HEK293 (cell line): Measurements from ENCODE around the gene MAGEC3.

Experiments
- CTCF ChIA-PET: fragments of 350-600 bp; formaldehyde crosslinking; extraction: SDS; loops from one replicate; lab custom pipeline; 2021; ENCODE audit warnings: antibody characterized with exemption; lab: Yijun Ruan, JAX
- POLR2A ChIA-PET: fragments of 300-600 bp; formaldehyde crosslinking; extraction: SDS; loops from one replicate; lab custom pipeline; 2020; ENCODE audit warnings: antibody characterized with exemption, inconsistent platforms; lab: Yijun Ruan, JAX
- H3K27ac ChIP-seq: fragments of 200-500 bp; sonication (Bioruptor generic); 2 replicates; pipeline ENCODE4 v1.5.1; 2014; ENCODE audit warnings: low read depth, low read length, control low read depth, inconsistent platforms; ENCODE audit errors: extremely low read depth
- H3K36me3 ChIP-seq, 2 experiments: fragments of 200-500 bp in 1 of 2; sonication (Bioruptor generic) in 1 of 2; 1 replicate in 1 of 2; 2 replicates in 1 of 2; pipeline ENCODE4 v1.5.1; 2014 to 2017; ENCODE audit warnings: inconsistent platforms in 2 of 2, low read length in 2 of 2; ENCODE audit not compliant: control insufficient read depth in 2 of 2, insufficient read depth in 1 of 2
- H3K4me1 ChIP-seq: fragments of 200-500 bp; sonication (Bioruptor generic); 2 replicates; pipeline ENCODE4 v1.5.1; 2014; ENCODE audit warnings: mild to moderate bottlenecking, low read length, inconsistent platforms; ENCODE audit not compliant: control insufficient read depth, insufficient read depth
- H3K4me3 ChIP-seq: 2 replicates; pipeline ENCODE4 v1.5.1; 2011; ENCODE audit warnings: low read depth, mild to moderate bottlenecking, control low read depth, low read length, moderate library complexity
- H3K9me3 ChIP-seq: fragments of 200-500 bp; sonication (Bioruptor generic); 2 replicates; pipeline ENCODE4 v1.5.1; 2014; ENCODE audit warnings: low read depth, low read length, inconsistent platforms; ENCODE audit not compliant: control insufficient read depth, insufficient read depth
- BCL11A ChIP-seq: fragments of 450-650 bp; formaldehyde crosslinking; IDR thresholded peaks from 2 replicates; pipeline ENCODE4 v1.5.1; 2016; ENCODE audit warnings: low read depth, missing biosample characterization, missing genetic modification characterization
- GLIS1 ChIP-seq: fragments of 450-650 bp; formaldehyde crosslinking; IDR thresholded peaks from 2 replicates; pipeline ENCODE4 v1.5.1; 2016; ENCODE audit warnings: missing biosample characterization, missing genetic modification characterization
- YY1 ChIP-seq: fragments of 450-650 bp; formaldehyde crosslinking; IDR thresholded peaks from 2 replicates; pipeline ENCODE4 v1.5.1; 2018; ENCODE audit warnings: missing biosample characterization, missing genetic modification characterization
- ZBTB8A ChIP-seq: fragments of 450-650 bp; formaldehyde crosslinking; IDR thresholded peaks from 2 replicates; pipeline ENCODE4 v1.5.1; 2016; ENCODE audit warnings: missing biosample characterization, missing genetic modification characterization
- ZNF112 ChIP-seq: fragments of 450-650 bp; formaldehyde crosslinking; IDR thresholded peaks from 2 replicates; pipeline ENCODE4 v1.5.0; 2017; ENCODE audit warnings: missing biosample characterization, missing genetic modification characterization
- ZNF132 ChIP-seq: fragments of 450-650 bp; formaldehyde crosslinking; IDR thresholded peaks from 2 replicates; pipeline ENCODE4 v1.5.1; 2017; ENCODE audit warnings: missing biosample characterization, missing genetic modification characterization, borderline replicate concordance
- ZNF155 ChIP-seq: fragments of 450-650 bp; formaldehyde crosslinking; IDR thresholded peaks from 2 replicates; pipeline ENCODE4 v1.5.1; 2016; ENCODE audit warnings: missing biosample characterization, missing genetic modification characterization
- ZNF184 ChIP-seq: fragments of 450-650 bp; IDR thresholded peaks from 2 replicates; pipeline ENCODE4 v1.5.1; 2018; ENCODE audit warnings: missing biosample characterization, mild to moderate bottlenecking, missing genetic modification characterization
- ZNF24 ChIP-seq: fragments of 450-650 bp; formaldehyde crosslinking; IDR thresholded peaks from 2 replicates; pipeline ENCODE4 v1.5.1; 2016; ENCODE audit warnings: missing biosample characterization, missing genetic modification characterization
- ZNF302 ChIP-seq: fragments of 450-650 bp; formaldehyde crosslinking; IDR thresholded peaks from 2 replicates; pipeline ENCODE4 v1.5.1; 2016; ENCODE audit warnings: missing biosample characterization, missing genetic modification characterization, low read depth
- ZNF544 ChIP-seq: fragments of 450-650 bp; formaldehyde crosslinking; IDR thresholded peaks from 2 replicates; pipeline ENCODE4 v1.5.0; 2017; ENCODE audit warnings: missing biosample characterization, missing genetic modification characterization
- ZNF610 ChIP-seq: fragments of 450-650 bp; formaldehyde crosslinking; IDR thresholded peaks from 2 replicates; pipeline ENCODE4 v1.5.1; 2016; ENCODE audit warnings: missing biosample characterization, missing genetic modification characterization, borderline replicate concordance
- ZNF670 ChIP-seq: fragments of 450-650 bp; formaldehyde crosslinking; IDR thresholded peaks from 2 replicates; pipeline ENCODE4 v1.5.1; 2016; ENCODE audit warnings: missing biosample characterization, missing genetic modification characterization, low read depth
- TF ChIP-seq, protein P1 (sequence below): fragments of 450-650 bp; formaldehyde crosslinking; IDR thresholded peaks from 2 replicates; pipeline ENCODE4 v1.5.1; 2017; ENCODE audit warnings: missing biosample characterization, missing genetic modification characterization
- TF ChIP-seq, protein P2 (sequence below): fragments of 450-650 bp; formaldehyde crosslinking; IDR thresholded peaks from 2 replicates; pipeline ENCODE4 v1.5.1; 2017; ENCODE audit warnings: missing biosample characterization, missing genetic modification characterization
- TF ChIP-seq, protein P3 (sequence below): fragments of 450-650 bp; formaldehyde crosslinking; IDR thresholded peaks from 2 replicates; pipeline ENCODE4 v1.5.1; 2016; ENCODE audit warnings: missing biosample characterization, missing genetic modification characterization
- TF ChIP-seq, protein P4 (sequence below): fragments of 450-650 bp; formaldehyde crosslinking; IDR thresholded peaks from 2 replicates; pipeline ENCODE4 v1.5.1; 2016; ENCODE audit warnings: missing biosample characterization, missing genetic modification characterization

The MAGEC3 gene

DNA sequence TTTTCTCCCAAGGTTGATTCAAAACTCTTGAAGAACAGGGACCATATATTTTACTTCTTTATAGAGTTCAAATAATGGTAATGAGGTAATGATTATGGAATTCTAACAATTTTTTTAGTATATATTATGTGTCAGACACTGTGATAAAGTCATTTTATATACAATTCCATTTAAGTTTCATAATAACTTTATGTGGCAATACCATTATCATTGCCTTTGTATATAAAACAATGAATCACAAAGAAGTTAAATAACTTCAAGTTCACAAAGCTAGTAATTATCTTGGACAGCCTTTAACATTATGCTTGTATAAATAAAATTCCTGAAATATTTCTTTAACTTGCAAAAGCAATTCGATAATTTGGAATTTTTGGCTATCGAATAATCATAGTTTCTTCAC is 86.2 kb downstream of the MAGEC3 start:
- Histone ChIP-seq H3K4me1 (no peaks in the 10 kb centered on the region), H3K36me3 (no peaks in the 10 kb centered on the region), H3K27ac (no peak overlapping the region), H3K9me3 (no peaks in the 10 kb centered on the region), H3K4me3 (no peak overlapping the region)
- CTCF ChIA-PET = no interaction called here
- POLR2A ChIA-PET = no interaction called here
- TF ChIP-seq, protein P1, sequence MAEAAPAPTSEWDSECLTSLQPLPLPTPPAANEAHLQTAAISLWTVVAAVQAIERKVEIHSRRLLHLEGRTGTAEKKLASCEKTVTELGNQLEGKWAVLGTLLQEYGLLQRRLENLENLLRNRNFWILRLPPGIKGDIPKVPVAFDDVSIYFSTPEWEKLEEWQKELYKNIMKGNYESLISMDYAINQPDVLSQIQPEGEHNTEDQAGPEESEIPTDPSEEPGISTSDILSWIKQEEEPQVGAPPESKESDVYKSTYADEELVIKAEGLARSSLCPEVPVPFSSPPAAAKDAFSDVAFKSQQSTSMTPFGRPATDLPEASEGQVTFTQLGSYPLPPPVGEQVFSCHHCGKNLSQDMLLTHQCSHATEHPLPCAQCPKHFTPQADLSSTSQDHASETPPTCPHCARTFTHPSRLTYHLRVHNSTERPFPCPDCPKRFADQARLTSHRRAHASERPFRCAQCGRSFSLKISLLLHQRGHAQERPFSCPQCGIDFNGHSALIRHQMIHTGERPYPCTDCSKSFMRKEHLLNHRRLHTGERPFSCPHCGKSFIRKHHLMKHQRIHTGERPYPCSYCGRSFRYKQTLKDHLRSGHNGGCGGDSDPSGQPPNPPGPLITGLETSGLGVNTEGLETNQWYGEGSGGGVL (tag by site-specific recombination) = no peak
- TF ChIP-seq YY1 (tag by site-specific recombination) = no peak
- TF ChIP-seq ZNF112 (tag by site-specific recombination) = no peak
- no peak for TF ChIP-seq ZNF24 (tag by site-specific recombination)
- TF ChIP-seq ZNF610 = no peak
- no peak for TF ChIP-seq ZNF670 (tag by site-specific recombination)
- TF ChIP-seq ZNF132 (tag by site-specific recombination) = no peak
- no peak for TF ChIP-seq ZNF544
- TF ChIP-seq ZBTB8A (tag by site-specific recombination) = no peak
- TF ChIP-seq, protein P2, sequence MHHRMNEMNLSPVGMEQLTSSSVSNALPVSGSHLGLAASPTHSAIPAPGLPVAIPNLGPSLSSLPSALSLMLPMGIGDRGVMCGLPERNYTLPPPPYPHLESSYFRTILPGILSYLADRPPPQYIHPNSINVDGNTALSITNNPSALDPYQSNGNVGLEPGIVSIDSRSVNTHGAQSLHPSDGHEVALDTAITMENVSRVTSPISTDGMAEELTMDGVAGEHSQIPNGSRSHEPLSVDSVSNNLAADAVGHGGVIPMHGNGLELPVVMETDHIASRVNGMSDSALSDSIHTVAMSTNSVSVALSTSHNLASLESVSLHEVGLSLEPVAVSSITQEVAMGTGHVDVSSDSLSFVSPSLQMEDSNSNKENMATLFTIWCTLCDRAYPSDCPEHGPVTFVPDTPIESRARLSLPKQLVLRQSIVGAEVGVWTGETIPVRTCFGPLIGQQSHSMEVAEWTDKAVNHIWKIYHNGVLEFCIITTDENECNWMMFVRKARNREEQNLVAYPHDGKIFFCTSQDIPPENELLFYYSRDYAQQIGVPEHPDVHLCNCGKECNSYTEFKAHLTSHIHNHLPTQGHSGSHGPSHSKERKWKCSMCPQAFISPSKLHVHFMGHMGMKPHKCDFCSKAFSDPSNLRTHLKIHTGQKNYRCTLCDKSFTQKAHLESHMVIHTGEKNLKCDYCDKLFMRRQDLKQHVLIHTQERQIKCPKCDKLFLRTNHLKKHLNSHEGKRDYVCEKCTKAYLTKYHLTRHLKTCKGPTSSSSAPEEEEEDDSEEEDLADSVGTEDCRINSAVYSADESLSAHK (tag by site-specific recombination) = no peak
- TF ChIP-seq, protein P3, sequence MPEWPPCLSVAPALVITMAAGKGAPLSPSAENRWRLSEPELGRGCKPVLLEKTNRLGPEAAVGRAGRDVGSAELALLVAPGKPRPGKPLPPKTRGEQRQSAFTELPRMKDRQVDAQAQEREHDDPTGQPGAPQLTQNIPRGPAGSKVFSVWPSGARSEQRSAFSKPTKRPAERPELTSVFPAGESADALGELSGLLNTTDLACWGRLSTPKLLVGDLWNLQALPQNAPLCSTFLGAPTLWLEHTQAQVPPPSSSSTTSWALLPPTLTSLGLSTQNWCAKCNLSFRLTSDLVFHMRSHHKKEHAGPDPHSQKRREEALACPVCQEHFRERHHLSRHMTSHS (tag by site-specific recombination) = no peak
- no peak for TF ChIP-seq ZNF302 (tag by site-specific recombination)
- no peak for TF ChIP-seq GLIS1 (tag by site-specific recombination)
- no peak for TF ChIP-seq BCL11A (tag by site-specific recombination)
- TF ChIP-seq ZNF184 = no peak

DNA sequence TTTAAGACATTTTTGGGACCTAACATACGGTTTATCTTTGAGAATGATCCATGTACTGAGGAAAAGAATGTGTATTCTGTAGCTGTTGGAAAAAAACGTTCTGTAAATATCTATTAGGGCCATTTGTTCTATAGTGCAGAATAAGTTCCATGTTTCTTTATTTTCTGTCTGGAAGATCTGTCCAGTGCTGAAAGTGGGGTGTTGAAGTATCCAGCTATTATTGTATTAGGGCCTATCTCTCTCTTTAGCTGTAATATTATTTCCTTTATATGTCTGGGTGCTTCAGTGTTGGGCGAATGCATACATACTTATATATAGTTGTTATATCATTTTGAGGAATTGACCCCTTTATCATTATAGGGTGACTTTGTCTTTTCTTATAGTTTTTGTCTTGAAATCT is 90.3 kb downstream of the MAGEC3 start:
- ChIA-PET POLR2A (no interaction called here), CTCF (no interaction called here)
- Histone ChIP-seq H3K4me3 (no peak overlapping the region), H3K36me3 (no peaks in the 10 kb centered on the region), H3K27ac (no peak overlapping the region), H3K9me3 (no peaks in the 10 kb centered on the region), H3K4me1 (no peaks in the 10 kb centered on the region)
- no peak for TF ChIP-seq ZNF155 (tag by site-specific recombination)
- TF ChIP-seq, protein P4, sequence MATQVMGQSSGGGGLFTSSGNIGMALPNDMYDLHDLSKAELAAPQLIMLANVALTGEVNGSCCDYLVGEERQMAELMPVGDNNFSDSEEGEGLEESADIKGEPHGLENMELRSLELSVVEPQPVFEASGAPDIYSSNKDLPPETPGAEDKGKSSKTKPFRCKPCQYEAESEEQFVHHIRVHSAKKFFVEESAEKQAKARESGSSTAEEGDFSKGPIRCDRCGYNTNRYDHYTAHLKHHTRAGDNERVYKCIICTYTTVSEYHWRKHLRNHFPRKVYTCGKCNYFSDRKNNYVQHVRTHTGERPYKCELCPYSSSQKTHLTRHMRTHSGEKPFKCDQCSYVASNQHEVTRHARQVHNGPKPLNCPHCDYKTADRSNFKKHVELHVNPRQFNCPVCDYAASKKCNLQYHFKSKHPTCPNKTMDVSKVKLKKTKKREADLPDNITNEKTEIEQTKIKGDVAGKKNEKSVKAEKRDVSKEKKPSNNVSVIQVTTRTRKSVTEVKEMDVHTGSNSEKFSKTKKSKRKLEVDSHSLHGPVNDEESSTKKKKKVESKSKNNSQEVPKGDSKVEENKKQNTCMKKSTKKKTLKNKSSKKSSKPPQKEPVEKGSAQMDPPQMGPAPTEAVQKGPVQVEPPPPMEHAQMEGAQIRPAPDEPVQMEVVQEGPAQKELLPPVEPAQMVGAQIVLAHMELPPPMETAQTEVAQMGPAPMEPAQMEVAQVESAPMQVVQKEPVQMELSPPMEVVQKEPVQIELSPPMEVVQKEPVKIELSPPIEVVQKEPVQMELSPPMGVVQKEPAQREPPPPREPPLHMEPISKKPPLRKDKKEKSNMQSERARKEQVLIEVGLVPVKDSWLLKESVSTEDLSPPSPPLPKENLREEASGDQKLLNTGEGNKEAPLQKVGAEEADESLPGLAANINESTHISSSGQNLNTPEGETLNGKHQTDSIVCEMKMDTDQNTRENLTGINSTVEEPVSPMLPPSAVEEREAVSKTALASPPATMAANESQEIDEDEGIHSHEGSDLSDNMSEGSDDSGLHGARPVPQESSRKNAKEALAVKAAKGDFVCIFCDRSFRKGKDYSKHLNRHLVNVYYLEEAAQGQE (tag by site-specific recombination) = peak; percentile 44; the same call in 1 of the 2 replicates
